ENCODE measurements around the gene PHACTR3.

PHACTR3 gene

DNA sequence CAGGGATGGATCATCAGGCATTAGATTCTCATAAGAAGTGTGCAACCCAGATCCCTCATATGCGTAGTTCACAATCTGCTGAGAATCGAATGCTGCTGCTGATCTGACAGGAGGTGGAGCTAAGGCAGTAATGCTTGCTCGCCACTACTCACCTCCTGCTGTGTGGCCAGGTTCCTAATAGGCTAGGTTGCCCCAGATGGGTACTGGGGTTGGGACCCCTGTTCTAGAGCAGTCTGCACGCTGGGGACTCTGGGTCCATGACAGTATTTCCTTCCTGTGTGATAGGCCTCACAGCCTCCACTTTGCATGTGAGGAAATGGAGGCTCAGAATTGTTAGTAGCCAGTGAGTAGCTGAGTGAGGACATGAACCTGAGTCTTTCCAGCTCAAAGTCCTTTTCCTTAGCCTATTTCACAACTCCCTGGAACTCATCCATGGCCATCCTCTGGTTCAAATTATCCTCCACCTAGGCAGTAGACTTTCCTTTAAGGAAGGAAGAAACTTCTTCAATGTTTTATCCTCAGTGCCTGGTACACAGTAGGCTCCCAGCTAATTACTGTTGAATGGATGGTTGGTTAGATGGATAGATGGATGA is 211.9 kb downstream of the PHACTR3 start:
- Histone ChIP-seq H3K36me3 (ENCODE audit: control insufficient read depth in 1 of 2, insufficient read depth in 2 of 2, low read depth in 1 of 2, low read length in 2 of 2) (no peaks in the 10 kb centered on the region), H3K27ac (ENCODE audit: low read length, poor library complexity, severe bottlenecking) (no peak overlapping the region), H3K18ac (ENCODE audit: low read depth in 1 of 2, low read length in 2 of 2) (no peak overlapping the region), H2AFZ (ENCODE audit: low read depth, low read length) (no peak overlapping the region), H2BK15ac (ENCODE audit: low read depth, poor library complexity, severe bottlenecking) (no peak overlapping the region), H4K91ac (ENCODE audit: low read length) (no peak overlapping the region), H2BK12ac (ENCODE audit: low read length in 2 of 2) (no peak overlapping the region), H3K9me3 (ENCODE audit: control insufficient read depth, low read length) (no peaks in the 10 kb centered on the region), H3K9ac (ENCODE audit: low read length) (no peak overlapping the region), H2BK120ac (ENCODE audit: low read depth, low read length) (no peak overlapping the region), H2BK5ac (ENCODE audit: low read depth, low read length, poor library complexity, severe bottlenecking) (no peak overlapping the region), H2AK5ac (ENCODE audit: low read length, severe bottlenecking) (no peak overlapping the region), H3K4me1 (ENCODE audit: control insufficient read depth, insufficient read depth, low read depth, low read length) (no peaks in the 10 kb centered on the region), H3K14ac (ENCODE audit: low read length in 2 of 2) (no peak overlapping the region), H3K23ac (ENCODE audit: low read length in 2 of 2) (no peak overlapping the region), H3K27me3 (ENCODE audit: control insufficient read depth in 1 of 2, insufficient read depth in 1 of 2, low read length in 2 of 2) (peaks cover 0 to 39% of the 10 kb centered on the region in 2 experiments), H3K79me1 (replicated peaks; ENCODE audit: low read length, poor library complexity, severe bottlenecking) (no peaks in the 10 kb centered on the region), H3K4ac (ENCODE audit: low read depth in 1 of 2, low read length in 2 of 2) (no peak overlapping the region), H3K4me2 (ENCODE audit: low read length, poor library complexity, severe bottlenecking) (no peak overlapping the region), H3K4me3 (ENCODE audit: insufficient read depth in 1 of 2, low read depth in 1 of 2, low read length in 2 of 2) (no peak overlapping the region), H4K8ac (ENCODE audit: low read length) (no peak overlapping the region)
- DNase-seq: no peak
- 56% methylated on average over 4 of the region's 4 CpGs for WGBS

DNA sequence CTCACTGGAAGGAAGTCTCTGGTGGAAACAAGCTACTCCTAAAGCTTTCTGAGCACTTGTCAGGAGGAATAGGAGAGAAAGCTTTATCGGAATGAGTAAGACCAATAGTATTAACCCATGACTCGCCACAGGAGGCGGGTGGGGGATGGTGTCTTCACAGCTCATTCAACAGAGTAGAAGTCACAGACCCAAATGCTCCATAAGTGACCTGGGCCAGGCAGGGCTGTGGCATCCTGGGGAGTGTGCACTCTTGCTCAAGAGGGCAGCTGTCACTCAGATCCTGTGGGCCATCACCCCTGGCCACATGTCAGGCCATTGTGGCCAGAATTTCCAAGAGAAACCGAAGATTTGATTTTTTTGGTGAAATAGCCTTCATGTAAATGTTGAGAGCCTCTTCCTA is 213.1 kb downstream of the PHACTR3 start:
- H3K4me2 ChIP-seq (ENCODE audit: low read length, poor library complexity, severe bottlenecking): no peak overlapping the region
- no peak overlapping the region for H3K4me3 ChIP-seq (ENCODE audit: insufficient read depth in 1 of 2, low read depth in 1 of 2, low read length in 2 of 2)
- H4K91ac ChIP-seq (ENCODE audit: low read length): no peak overlapping the region
- H2AFZ ChIP-seq (ENCODE audit: low read depth, low read length): no peak overlapping the region
- no peak overlapping the region for H3K23ac ChIP-seq (ENCODE audit: low read length in 2 of 2)
- no peak overlapping the region for H2BK12ac ChIP-seq (ENCODE audit: low read length in 2 of 2)
- no peaks in the 10 kb centered on the region for H3K4me1 ChIP-seq (ENCODE audit: control insufficient read depth, insufficient read depth, low read depth, low read length)
- no peak overlapping the region for H3K4ac ChIP-seq (ENCODE audit: low read depth in 1 of 2, low read length in 2 of 2)
- no peak overlapping the region for H3K9ac ChIP-seq (ENCODE audit: low read length)
- no peak overlapping the region for H2BK5ac ChIP-seq (ENCODE audit: low read depth, low read length, poor library complexity, severe bottlenecking)
- H2AK5ac ChIP-seq (ENCODE audit: low read length, severe bottlenecking): no peak overlapping the region
- H3K14ac ChIP-seq (ENCODE audit: low read length in 2 of 2): no peak overlapping the region
- no peak for DNase-seq
- 73% methylated on average over 4 of the region's 4 CpGs for WGBS
- peaks cover 0 to 38% of the 10 kb centered on the region in 2 experiments for H3K27me3 ChIP-seq (ENCODE audit: control insufficient read depth in 1 of 2, insufficient read depth in 1 of 2, low read length in 2 of 2)
- no peak overlapping the region for H2BK15ac ChIP-seq (ENCODE audit: low read depth, poor library complexity, severe bottlenecking)
- H3K79me1 ChIP-seq (replicated peaks; ENCODE audit: low read length, poor library complexity, severe bottlenecking): no peaks in the 10 kb centered on the region
- H3K18ac ChIP-seq (ENCODE audit: low read depth in 1 of 2, low read length in 2 of 2): no peak overlapping the region
- no peak overlapping the region for H2BK120ac ChIP-seq (ENCODE audit: low read depth, low read length)
- no peaks in the 10 kb centered on the region for H3K9me3 ChIP-seq (ENCODE audit: control insufficient read depth, low read length)
- no peak overlapping the region for H4K8ac ChIP-seq (ENCODE audit: low read length)
- H3K27ac ChIP-seq (ENCODE audit: low read length, poor library complexity, severe bottlenecking): no peak overlapping the region
- no peaks in the 10 kb centered on the region for H3K36me3 ChIP-seq (ENCODE audit: control insufficient read depth in 1 of 2, insufficient read depth in 2 of 2, low read depth in 1 of 2, low read length in 2 of 2)

DNA sequence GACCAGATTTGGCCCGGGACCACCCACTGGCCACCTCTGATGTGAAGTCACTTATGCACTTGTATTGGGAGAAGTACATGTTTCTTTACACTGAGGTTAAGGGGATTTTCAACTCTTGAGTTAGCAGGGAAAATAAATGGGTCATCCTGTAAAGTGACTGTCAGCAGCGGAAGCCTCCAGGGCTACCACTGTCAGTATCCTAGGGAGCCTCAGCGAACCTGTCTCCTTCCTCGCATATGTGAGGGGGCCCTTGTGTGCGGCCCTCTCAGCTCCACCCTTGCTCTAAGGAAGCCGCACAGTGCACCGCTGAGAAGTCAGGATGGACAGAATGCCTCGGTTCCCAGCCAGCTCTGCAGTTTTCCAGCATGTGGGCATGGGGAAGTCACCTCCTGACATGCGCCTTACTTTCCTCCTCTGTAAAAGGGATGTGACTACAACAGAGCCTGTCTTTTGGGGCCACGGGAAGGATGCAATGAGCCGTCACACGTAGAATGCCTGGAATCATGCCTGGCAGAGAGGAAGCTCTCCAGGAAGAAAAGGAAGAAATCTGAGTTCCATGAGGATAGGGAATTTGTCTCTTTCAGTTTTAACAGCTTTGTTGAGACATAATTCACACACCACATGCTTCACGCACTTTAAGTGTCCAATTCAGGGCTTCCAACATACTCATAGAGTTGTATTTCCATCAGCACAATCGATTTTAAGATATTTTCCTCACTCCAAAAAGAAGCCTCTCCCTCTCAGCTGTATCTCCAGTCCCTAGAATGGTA is 213.7 kb downstream of the PHACTR3 start:
- Histone ChIP-seq H3K14ac (ENCODE audit: low read length in 2 of 2) (no peak overlapping the region), H2AFZ (ENCODE audit: low read depth, low read length) (no peak overlapping the region), H3K9me3 (ENCODE audit: control insufficient read depth, low read length) (no peaks in the 10 kb centered on the region), H2BK120ac (ENCODE audit: low read depth, low read length) (no peak overlapping the region), H3K18ac (ENCODE audit: low read depth in 1 of 2, low read length in 2 of 2) (no peak overlapping the region), H3K4me2 (ENCODE audit: low read length, poor library complexity, severe bottlenecking) (no peak overlapping the region), H2BK12ac (ENCODE audit: low read length in 2 of 2) (no peak overlapping the region), H3K27me3 (ENCODE audit: control insufficient read depth in 1 of 2, insufficient read depth in 1 of 2, low read length in 2 of 2) (peaks cover 0 to 37% of the 10 kb centered on the region in 2 experiments), H3K36me3 (ENCODE audit: control insufficient read depth in 1 of 2, insufficient read depth in 2 of 2, low read depth in 1 of 2, low read length in 2 of 2) (no peaks in the 10 kb centered on the region), H2BK5ac (ENCODE audit: low read depth, low read length, poor library complexity, severe bottlenecking) (no peak overlapping the region), H3K4ac (ENCODE audit: low read depth in 1 of 2, low read length in 2 of 2) (no peak overlapping the region), H3K4me1 (ENCODE audit: control insufficient read depth, insufficient read depth, low read depth, low read length) (no peaks in the 10 kb centered on the region), H2AK5ac (ENCODE audit: low read length, severe bottlenecking) (no peak overlapping the region), H3K23ac (ENCODE audit: low read length in 2 of 2) (no peak overlapping the region), H4K8ac (ENCODE audit: low read length) (no peak overlapping the region), H4K91ac (ENCODE audit: low read length) (no peak overlapping the region), H3K9ac (ENCODE audit: low read length) (no peak overlapping the region), H3K27ac (ENCODE audit: low read length, poor library complexity, severe bottlenecking) (no peak overlapping the region), H3K79me1 (replicated peaks; ENCODE audit: low read length, poor library complexity, severe bottlenecking) (no peaks in the 10 kb centered on the region), H3K4me3 (ENCODE audit: insufficient read depth in 1 of 2, low read depth in 1 of 2, low read length in 2 of 2) (no peak overlapping the region), H2BK15ac (ENCODE audit: low read depth, poor library complexity, severe bottlenecking) (no peak overlapping the region)
- WGBS: 74% methylated on average over 14 of the region's 14 CpGs
- DNase-seq: no peak

DNA sequence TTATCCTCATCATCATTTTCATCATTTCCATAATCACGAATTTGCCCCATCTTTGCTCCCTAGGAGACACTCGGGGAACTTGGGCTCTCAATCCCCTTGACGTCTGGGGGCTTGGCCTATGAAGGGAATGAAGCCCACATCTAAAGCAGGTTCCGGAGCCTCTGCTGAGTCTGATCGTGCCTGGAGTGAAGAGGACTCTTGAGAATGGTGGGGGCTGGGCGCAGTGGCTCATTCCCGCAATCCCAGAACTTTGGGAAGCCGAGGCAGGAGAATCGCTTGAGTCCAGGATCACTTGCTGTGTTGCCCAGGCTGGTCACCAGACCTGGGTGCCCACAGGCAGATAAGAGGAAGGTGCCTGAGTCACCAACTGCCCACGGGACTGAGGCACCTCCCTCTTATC is 214.6 kb downstream of the PHACTR3 start:
- H3K27ac ChIP-seq (ENCODE audit: low read length, poor library complexity, severe bottlenecking): no peak overlapping the region
- no peak overlapping the region for H2BK5ac ChIP-seq (ENCODE audit: low read depth, low read length, poor library complexity, severe bottlenecking)
- no peak overlapping the region for H3K4ac ChIP-seq (ENCODE audit: low read depth in 1 of 2, low read length in 2 of 2)
- no peak overlapping the region for H3K9ac ChIP-seq (ENCODE audit: low read length)
- H3K23ac ChIP-seq (ENCODE audit: low read length in 2 of 2): no peak overlapping the region
- H2BK12ac ChIP-seq (ENCODE audit: low read length in 2 of 2): no peak overlapping the region
- no peak overlapping the region for H2BK120ac ChIP-seq (ENCODE audit: low read depth, low read length)
- no peak overlapping the region for H3K14ac ChIP-seq (ENCODE audit: low read length in 2 of 2)
- no peak overlapping the region for H4K91ac ChIP-seq (ENCODE audit: low read length)
- H2AK5ac ChIP-seq (ENCODE audit: low read length, severe bottlenecking): no peak overlapping the region
- no peaks in the 10 kb centered on the region for H3K36me3 ChIP-seq (ENCODE audit: control insufficient read depth in 1 of 2, insufficient read depth in 2 of 2, low read depth in 1 of 2, low read length in 2 of 2)
- H3K18ac ChIP-seq (ENCODE audit: low read depth in 1 of 2, low read length in 2 of 2): no peak overlapping the region
- H4K8ac ChIP-seq (ENCODE audit: low read length): no peak overlapping the region
- no peak overlapping the region for H3K4me2 ChIP-seq (ENCODE audit: low read length, poor library complexity, severe bottlenecking)
- H2AFZ ChIP-seq (ENCODE audit: low read depth, low read length): no peak overlapping the region
- WGBS: 67% methylated on average over 9 of the region's 10 CpGs
- DNase-seq: no peak
- peaks cover 0 to 36% of the 10 kb centered on the region in 2 experiments for H3K27me3 ChIP-seq (ENCODE audit: control insufficient read depth in 1 of 2, insufficient read depth in 1 of 2, low read length in 2 of 2)
- no peaks in the 10 kb centered on the region for H3K79me1 ChIP-seq (replicated peaks; ENCODE audit: low read length, poor library complexity, severe bottlenecking)
- H2BK15ac ChIP-seq (ENCODE audit: low read depth, poor library complexity, severe bottlenecking): no peak overlapping the region
- H3K4me3 ChIP-seq (ENCODE audit: insufficient read depth in 1 of 2, low read depth in 1 of 2, low read length in 2 of 2): no peak overlapping the region
- no peaks in the 10 kb centered on the region for H3K4me1 ChIP-seq (ENCODE audit: control insufficient read depth, insufficient read depth, low read depth, low read length)
- H3K9me3 ChIP-seq (ENCODE audit: control insufficient read depth, low read length): no peaks in the 10 kb centered on the region
